BLaER1 treated with 17β-estradiol and CSF1 and Interleukin-3, amounts not matched to agents 10 nM and 100 nM (cell line): ENCODE measurements around the gene GAL3ST2.

ENCODE experiments used
- H3K27ac ChIP-seq, 11 experiments: shearing (Covaris generic); formaldehyde crosslinking; 2 replicates each; pipeline ENCODE4 v1.8.1; 2022
- H3K27me3 ChIP-seq, 11 experiments: shearing (Covaris generic); formaldehyde crosslinking; 2 replicates each; pipeline ENCODE4 v1.8.1; 2022
- H3K36me3 ChIP-seq, 11 experiments: shearing (Covaris generic); formaldehyde crosslinking; 2 replicates each; pipeline ENCODE4 v1.8.1; 2022
- H3K4me1 ChIP-seq, 10 experiments: shearing (Covaris generic); formaldehyde crosslinking; 2 replicates each; pipeline ENCODE4 v1.8.1; 2022
- H3K4me2 ChIP-seq, 11 experiments: shearing (Covaris generic); formaldehyde crosslinking; 2 replicates each; pipeline ENCODE4 v1.8.1; 2022
- H3K4me3 ChIP-seq, 10 experiments: shearing (Covaris generic); formaldehyde crosslinking; 2 replicates each; pipeline ENCODE4 v1.8.1; 2022
- H3K9ac ChIP-seq, 11 experiments: shearing (Covaris generic); formaldehyde crosslinking; 2 replicates each; pipeline ENCODE4 v1.8.1; 2022
- H3K9me3 ChIP-seq, 11 experiments: shearing (Covaris generic); formaldehyde crosslinking; replicated peaks in 1 of 11; 2 replicates each; pipeline ENCODE4 v1.8.1; 2022
- H4K20me1 ChIP-seq, 11 experiments: shearing (Covaris generic); formaldehyde crosslinking; 2 replicates each; pipeline ENCODE4 v1.8.1; 2022
- Cebpa-rat ChIP-seq, 11 experiments: shearing (Covaris generic); IDR thresholded peaks; 2 replicates each; pipeline ENCODE4 v1.8.1; 2022

Gene GAL3ST2

GRCh38 chr2:241852981-241853631 is 76.5 kb downstream of the GAL3ST2 start:
- no peak overlapping the region for H3K9ac ChIP-seq
- peaks cover 0 to 45% (median 0%) of the 10 kb centered on the region in 11 experiments; a peak in 7 of 22 replicates for H4K20me1 ChIP-seq
- peaks cover 47 to 64% (median 53%) of the 10 kb centered on the region in 10 experiments for H3K4me1 ChIP-seq
- H3K9me3 ChIP-seq: no peaks in the 10 kb centered on the region
- H3K4me2 ChIP-seq: peak overlapping the region in 9 of 11 experiments; percentile 86 to 100 (median 99); a peak in 14 of 22 replicates
- peaks cover 0 to 28% (median 0%) of the 10 kb centered on the region in 11 experiments; a peak in 5 of 22 replicates for H3K36me3 ChIP-seq
- peak overlapping the region in 2 of 11 experiments; percentile 26 to 40; a peak in 1 of 22 replicates for H3K27ac ChIP-seq
- H3K27me3 ChIP-seq: no peaks in the 10 kb centered on the region
- TF ChIP-seq Cebpa-rat (IDR thresholded peaks at IDR 0.05): no peak
- H3K4me3 ChIP-seq: no peak overlapping the region
